HepG2 (cell line): ENCODE results near the gene SRRM3.

Source experiments
- BCL3 ChIP-seq: sonication (generic); formaldehyde crosslinking; IDR thresholded peaks from 2 replicates; pipeline ENCODE4 v1.5.1; 2020; ENCODE audit warnings: mild to moderate bottlenecking, missing genetic modification reagents, moderate library complexity
- FIP1L1 ChIP-seq: fragments of 200-400 bp; formaldehyde crosslinking; IDR thresholded peaks from 2 replicates; pipeline ENCODE4 v1.6.1; 2018; ENCODE audit warnings: low read depth, mild to moderate bottlenecking, low read length, moderate library complexity, borderline replicate concordance; ENCODE audit not compliant: insufficient read depth
- MAFF ChIP-seq: IDR thresholded peaks from 2 replicates; pipeline ENCODE4 v1.6.1; 2011; ENCODE audit warnings: low read depth, low read length, improper control_type of control experiment
- SP4 ChIP-seq: sonication (generic); formaldehyde crosslinking; IDR thresholded peaks from 2 replicates; pipeline ENCODE4 v1.8.1; 2023; ENCODE audit warnings: mild to moderate bottlenecking, missing genetic modification reagents
- ZNF256 ChIP-seq: sonication (generic); formaldehyde crosslinking; conservative IDR thresholded peaks from 2 replicates; pipeline ENCODE4 v1.4.0; 2020; ENCODE audit warnings: missing genetic modification reagents
- ZNF546 ChIP-seq: sonication (generic); formaldehyde crosslinking; conservative IDR thresholded peaks from 2 replicates; pipeline ENCODE4 v1.8.1; 2023; ENCODE audit warnings: mild to moderate bottlenecking, missing genetic modification reagents
- ZNF558 ChIP-seq: sonication (generic); formaldehyde crosslinking; IDR thresholded peaks from 2 replicates; pipeline ENCODE4 v1.9.0; 2022; ENCODE audit warnings: mild to moderate bottlenecking, missing genetic modification reagents, borderline replicate concordance
- ZNF781 ChIP-seq: sonication (generic); formaldehyde crosslinking; IDR thresholded peaks from 2 replicates; pipeline ENCODE4 v1.5.1; 2020; ENCODE audit warnings: borderline replicate concordance, mild to moderate bottlenecking, missing genetic modification reagents; ENCODE audit errors: not compliant biosample characterization
- TF ChIP-seq, protein P1 (sequence below): IDR thresholded peaks from 2 replicates; pipeline ENCODE4 v1.6.1; 2016; ENCODE audit warnings: control low read depth
- TF ChIP-seq, protein P2 (sequence below): sonication (generic); formaldehyde crosslinking; IDR thresholded peaks from 2 replicates; pipeline ENCODE4 v1.4.0; 2020; ENCODE audit warnings: missing genetic modification reagents, mild to moderate bottlenecking, borderline replicate concordance

- TF ChIP-seq MAFF: no peak
- TF ChIP-seq FIP1L1: no peak
- TF ChIP-seq ZNF558 (CRISPR knock-in tag): no peak
- TF ChIP-seq ZNF781: no peak
- no peak for TF ChIP-seq SP4 (CRISPR knock-in tag)
- TF ChIP-seq ZNF256 (CRISPR knock-in tag): no peak
- TF ChIP-seq ZNF546 (CRISPR knock-in tag): no peak
- TF ChIP-seq, protein P1, sequence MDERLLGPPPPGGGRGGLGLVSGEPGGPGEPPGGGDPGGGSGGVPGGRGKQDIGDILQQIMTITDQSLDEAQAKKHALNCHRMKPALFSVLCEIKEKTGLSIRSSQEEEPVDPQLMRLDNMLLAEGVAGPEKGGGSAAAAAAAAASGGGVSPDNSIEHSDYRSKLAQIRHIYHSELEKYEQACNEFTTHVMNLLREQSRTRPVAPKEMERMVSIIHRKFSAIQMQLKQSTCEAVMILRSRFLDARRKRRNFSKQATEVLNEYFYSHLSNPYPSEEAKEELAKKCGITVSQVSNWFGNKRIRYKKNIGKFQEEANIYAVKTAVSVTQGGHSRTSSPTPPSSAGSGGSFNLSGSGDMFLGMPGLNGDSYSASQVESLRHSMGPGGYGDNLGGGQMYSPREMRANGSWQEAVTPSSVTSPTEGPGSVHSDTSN (CRISPR knock-in tag): no peak
- no peak for TF ChIP-seq BCL3
- TF ChIP-seq, protein P2, sequence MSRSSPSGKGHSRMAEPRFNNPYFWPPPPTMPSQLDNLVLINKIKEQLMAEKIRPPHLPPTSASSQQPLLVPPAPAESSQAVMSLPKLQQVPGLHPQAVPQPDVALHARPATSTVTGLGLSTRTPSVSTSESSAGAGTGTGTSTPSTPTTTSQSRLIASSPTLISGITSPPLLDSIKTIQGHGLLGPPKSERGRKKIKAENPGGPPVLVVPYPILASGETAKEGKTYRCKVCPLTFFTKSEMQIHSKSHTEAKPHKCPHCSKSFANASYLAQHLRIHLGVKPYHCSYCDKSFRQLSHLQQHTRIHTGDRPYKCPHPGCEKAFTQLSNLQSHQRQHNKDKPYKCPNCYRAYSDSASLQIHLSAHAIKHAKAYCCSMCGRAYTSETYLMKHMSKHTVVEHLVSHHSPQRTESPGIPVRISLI (CRISPR knock-in tag): no peak
These were observed 76.8 kb downstream of the SRRM3 start for GRCh38 chr7:76278540-76278939.
